Measurements from ENCODE around the gene TANGO2.

Gene TANGO2

GRCh38 chr22:19991645-19992451, 29.1 kb upstream of the TANGO2 start:
- no peak for DNase-seq (ENCODE audit: low spot score)
- TF ChIP-seq CTCF (IDR thresholded peaks at IDR 0.05; ENCODE audit: extremely low read depth, insufficient read depth, missing control alignments), result no peak
- in situ Hi-C loops (cut with MboI; ENCODE audit: low pct_unique_long_range_greater_than_20kb, low sequenced_read_pairs, unreplicated experiment), result no loop called here

- in situ Hi-C loops (cut with MboI; ENCODE audit: low pct_unique_long_range_greater_than_20kb, low sequenced_read_pairs, unreplicated experiment), result no loop called here
- no peak for TF ChIP-seq CTCF (IDR thresholded peaks at IDR 0.05; ENCODE audit: extremely low read depth, insufficient read depth, missing control alignments)
- DNase-seq (ENCODE audit: low spot score), result no peak
Observed at GRCh38 chr22:19992481-19992911, 28.4 kb upstream of the TANGO2 start.

GRCh38 chr22:19992921-19993355, 28.0 kb upstream of the TANGO2 start:
- no peak for TF ChIP-seq CTCF (IDR thresholded peaks at IDR 0.05; ENCODE audit: extremely low read depth, insufficient read depth, missing control alignments)
- no peak for DNase-seq (ENCODE audit: low spot score)
- in situ Hi-C loops (cut with MboI; ENCODE audit: low pct_unique_long_range_greater_than_20kb, low sequenced_read_pairs, unreplicated experiment), result no loop called here

- DNase-seq (ENCODE audit: low spot score), result no peak
- in situ Hi-C loops (cut with MboI; ENCODE audit: low pct_unique_long_range_greater_than_20kb, low sequenced_read_pairs, unreplicated experiment), result no loop called here
- TF ChIP-seq CTCF (IDR thresholded peaks at IDR 0.05; ENCODE audit: extremely low read depth, insufficient read depth, missing control alignments), result no peak
Observed at GRCh38 chr22:19993926-19994325, 27.0 kb upstream of the TANGO2 start.

GRCh38 chr22:19994851-19995610, 25.9 kb upstream of the TANGO2 start:
- TF ChIP-seq CTCF (IDR thresholded peaks at IDR 0.05; ENCODE audit: extremely low read depth, insufficient read depth, missing control alignments), result no peak
- DNase-seq (ENCODE audit: low spot score), result no peak

GRCh38 chr22:19995611-19996339, 25.1 kb upstream of the TANGO2 start:
- TF ChIP-seq CTCF (IDR thresholded peaks at IDR 0.05; ENCODE audit: extremely low read depth, insufficient read depth, missing control alignments), result no peak
- DNase-seq (ENCODE audit: low spot score), result no peak
- in situ Hi-C loops (cut with MboI; ENCODE audit: low pct_unique_long_range_greater_than_20kb, low sequenced_read_pairs, unreplicated experiment), result no loop called here

More at GRCh38 chr22:19994851-19995610, 25.9 kb upstream of the TANGO2 start:
- in situ Hi-C loops (cut with MboI; ENCODE audit: low pct_unique_long_range_greater_than_20kb, low sequenced_read_pairs, unreplicated experiment), result no loop called here
